Inflammatory macrophage treated with lipopolysaccharide for 1 hour (primary cell): Measurements from ENCODE around the gene GTF2H4.

Experiments
- DNase-seq, 2 donors: peaks; one replicate each; pipeline ENCODE4 v3.0.0-alpha.2; 2020 to 2022

GTF2H4 gene

DNA sequence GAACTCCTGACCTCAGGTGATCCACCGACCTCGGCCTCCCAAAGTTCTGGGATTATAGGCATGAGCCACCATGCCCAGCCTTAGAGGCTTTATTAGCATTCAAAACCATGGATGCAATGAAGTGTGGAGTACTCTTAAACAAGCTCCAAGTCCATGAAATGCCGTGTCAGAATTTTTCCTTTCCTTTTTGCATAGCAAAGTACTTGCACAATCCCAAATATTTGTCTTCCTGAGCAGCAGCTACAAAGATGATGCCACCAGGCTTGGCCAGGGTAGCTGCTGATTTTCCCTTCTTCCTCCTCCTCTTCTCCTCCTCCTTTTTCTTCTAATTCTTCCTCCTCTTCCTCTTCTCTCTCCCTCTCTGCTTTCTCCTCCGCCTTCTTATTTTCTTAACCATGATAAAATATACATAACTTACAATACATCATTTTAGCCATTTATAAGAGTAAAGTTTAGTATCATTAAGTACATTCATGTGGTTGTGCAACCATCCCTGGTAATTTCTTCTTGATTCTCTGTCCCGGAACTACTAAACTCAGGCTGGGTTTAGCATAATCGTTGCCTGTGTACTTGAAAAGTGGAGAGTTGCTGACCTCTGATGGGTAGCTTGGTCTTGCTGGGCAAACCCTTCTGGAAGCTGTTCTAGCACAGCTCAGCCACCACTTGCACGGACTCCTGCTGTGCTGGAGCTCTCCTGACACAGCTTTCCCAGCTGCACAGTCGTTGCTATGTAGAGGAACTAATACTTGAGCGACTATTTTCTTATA, 53.1 kb downstream of the GTF2H4 start:
- DNase-seq: peak in 1 of 2 donors; percentile 17

DNA sequence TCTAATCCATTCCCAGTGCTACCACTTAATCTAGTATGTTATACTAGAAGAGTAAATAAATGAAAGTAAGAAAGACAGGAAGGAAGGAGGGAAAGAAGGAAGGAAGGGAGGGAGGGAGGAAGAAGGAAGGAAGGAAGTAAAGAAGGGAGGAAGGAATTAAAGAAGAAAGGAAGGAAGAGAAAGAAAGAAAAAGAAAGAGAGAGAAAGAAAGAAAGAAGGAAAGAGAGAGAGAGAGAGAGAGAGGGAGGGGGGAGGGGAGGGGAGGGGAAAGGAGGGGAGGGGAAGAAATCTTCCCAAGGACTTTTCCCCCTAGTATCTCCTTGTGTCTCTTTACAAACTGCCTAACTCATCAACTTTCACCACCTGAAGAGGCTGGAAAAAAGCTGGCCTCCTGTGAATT, 54.7 kb downstream of the GTF2H4 start:
- DNase-seq: no peak

DNA sequence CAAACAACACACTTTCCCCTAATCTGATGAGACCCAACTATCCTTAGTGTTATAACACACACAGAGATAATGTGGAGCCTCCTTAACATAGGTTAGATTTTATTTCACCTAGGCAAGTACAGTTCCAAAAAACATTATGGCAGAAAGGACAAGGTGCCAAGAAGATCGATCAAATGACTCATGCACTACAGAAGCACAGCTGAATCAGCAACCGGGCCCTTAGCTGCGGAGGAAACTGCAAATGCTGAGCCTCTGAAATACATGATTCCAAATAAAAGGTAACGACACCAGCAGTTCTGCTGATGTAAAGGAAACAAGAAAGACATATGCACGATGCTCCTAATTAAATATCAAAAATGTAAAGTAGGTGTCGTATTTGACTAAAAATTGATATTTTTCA, 55.6 kb downstream of the GTF2H4 start:
- no peak for DNase-seq
